ENCODE results near the gene YWHAH. TPM values are rescaled to one million over a fixed set of nuclear protein-coding genes. Genes with fewer than 3 reads are reported as not detected.
"Not testable (repeated sequence)": the region's sequence is repeated elsewhere in the genome, so short reads cannot be mapped to it uniquely, and the experiment has no call there.

Gene YWHAH
- total RNA-seq, 1 donor from 2014 or later = 145 TPM

DNA sequence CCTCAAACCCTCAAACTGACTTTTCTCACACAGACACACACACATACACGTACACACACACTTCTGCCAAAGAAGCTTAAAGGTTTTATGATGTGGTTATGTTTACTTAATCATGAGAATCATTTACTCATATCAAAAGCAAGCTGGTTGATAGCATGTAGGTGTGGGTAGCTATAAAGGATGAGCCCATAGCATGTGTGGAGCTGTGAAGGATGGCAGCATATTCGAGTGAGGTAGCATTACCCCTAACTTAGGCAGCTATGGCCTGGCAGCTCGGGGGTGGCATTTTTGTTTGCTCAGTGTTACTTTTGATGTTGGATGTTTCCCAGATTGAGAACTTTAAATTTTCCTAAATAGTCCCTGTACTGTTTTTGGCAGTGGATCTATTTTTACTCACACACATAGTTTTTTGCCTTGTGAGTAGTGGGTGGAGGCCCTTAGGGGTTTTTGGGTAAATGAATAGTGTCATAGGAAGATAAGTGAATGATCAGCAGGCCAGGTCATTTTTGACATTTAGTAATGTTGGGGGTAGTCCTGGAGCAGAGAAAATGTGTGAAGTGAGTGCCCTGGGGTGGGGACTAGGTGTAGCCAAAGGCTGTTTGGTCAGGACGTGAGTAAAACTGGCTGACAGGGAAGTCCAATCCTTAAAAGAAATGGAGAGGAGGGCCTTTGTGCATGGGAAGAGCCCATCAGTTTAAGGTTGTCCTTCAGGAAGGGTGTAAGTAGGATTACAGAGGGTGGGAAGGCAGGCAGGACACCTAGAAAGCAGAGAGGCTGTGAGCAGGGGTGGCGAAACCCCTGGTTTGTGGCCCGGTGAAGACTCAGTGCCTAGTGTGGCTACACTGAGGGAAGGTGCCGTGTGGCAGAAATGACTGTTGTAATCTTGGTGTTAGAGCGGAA is 7.1 kb downstream of the YWHAH start:
- DNase-seq = no peak

DNA sequence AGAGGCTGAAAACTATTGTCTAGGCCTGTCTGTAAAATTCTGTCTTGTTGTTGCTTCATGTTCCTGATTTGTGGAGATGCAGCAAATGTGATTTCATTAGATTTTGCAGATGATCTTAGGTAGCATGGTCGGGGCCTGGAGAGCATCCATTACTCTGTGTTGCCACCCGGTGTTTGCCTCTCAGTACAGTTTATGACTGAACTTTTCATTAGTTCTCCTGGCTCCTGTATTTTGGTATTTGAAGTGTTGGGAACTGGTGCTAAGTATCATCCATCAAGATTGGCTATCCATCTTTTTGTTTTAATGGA is 7.7 kb downstream of the YWHAH start:
- peak; percentile 19 for DNase-seq

DNA sequence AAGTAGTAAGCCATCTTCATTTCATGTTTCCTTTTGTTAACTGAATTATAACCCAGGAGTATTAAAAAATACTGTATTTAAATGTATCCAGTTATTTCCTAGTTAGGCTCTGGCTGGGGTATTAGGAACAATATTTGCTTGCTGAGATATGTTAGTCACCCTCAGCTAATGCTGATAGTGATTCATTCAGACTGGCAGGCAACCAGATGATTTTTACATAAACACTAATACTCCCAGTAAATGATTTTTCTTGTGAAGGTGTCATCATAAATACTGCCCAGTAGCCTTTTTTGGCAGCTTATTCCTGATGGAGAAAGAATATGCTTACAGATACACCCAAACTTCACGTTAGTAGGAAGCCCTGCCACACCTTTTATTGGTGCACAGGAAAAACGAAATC is 8.1 kb downstream of the YWHAH start:
- peak; percentile 84 for DNase-seq

DNA sequence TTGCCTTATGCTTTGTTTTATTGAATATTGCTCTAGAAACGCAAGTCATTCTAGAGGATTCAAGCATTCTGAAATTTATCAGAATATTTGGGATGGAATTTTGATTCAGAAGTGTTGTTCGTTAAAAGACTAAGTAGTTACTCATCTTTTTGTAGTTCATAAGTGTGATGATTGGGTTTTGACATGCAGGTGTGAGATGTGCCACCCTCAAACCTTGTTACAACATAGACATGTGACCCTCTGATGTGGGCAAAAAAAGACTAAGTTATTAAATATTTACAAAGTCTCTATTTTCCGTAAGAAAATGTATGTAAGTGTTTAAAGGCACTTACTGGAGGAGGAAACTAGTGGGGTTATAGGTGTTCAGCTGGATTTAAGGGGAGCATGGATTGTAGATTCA is 8.9 kb downstream of the YWHAH start:
- no peak for DNase-seq

DNA sequence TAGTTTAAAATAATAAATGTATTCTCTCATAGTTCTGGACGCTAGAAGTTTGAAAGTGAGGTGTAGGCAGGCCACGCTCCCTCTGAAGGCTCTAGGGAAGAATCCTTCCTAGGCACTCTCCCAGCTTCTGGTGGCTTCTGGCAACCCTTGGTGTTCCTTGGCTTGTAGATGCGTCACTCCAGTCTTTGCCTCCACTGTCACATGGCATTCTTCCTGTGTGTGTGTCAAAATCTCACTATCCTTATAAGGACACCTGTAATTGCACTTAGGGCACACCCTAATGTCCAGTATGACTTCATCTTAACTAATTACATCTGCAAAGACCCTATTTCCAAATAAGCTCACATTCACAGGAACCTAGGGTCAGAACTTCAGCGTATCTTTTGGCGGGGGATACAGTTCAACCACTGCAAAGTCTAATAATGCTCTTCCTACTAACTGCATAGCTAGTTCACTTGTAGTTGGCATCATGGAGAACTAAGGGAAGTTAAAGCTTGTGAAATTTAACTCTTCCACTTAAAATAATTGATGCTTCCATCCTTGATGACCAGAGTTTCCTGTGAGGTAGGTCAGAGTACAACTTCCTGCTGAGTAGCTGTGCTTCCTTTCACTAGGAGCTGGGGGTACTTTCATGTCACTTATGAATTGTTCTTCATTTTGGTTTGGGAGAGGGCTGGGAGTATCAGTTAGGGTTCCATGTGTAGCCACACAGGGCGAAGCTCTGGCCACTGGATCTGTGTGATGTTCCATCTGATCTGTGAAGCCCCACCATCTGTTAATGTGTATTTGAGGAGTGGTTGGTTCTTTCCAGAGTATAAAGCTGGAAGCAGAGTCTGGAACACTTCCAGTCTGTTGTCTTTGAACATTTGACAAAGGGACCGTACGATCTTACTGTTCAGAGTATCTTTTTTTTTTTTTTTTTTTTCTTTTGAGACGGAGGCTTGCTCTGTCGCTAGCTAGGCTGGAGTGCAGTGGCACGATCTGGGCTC is 10.5 kb downstream of the YWHAH start:
- peak; percentile 30 for DNase-seq

DNA sequence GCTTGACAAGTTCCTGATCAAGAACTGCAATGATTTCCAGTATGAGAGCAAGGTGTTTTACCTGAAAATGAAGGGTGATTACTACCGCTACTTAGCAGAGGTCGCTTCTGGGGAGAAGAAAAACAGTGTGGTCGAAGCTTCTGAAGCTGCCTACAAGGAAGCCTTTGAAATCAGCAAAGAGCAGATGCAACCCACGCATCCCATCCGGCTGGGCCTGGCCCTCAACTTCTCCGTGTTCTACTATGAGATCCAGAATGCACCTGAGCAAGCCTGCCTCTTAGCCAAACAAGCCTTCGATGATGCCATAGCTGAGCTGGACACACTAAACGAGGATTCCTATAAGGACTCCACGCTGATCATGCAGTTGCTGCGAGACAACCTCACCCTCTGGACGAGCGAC is 12.0 kb downstream of the YWHAH start:
- DNase-seq = no peak

DNA sequence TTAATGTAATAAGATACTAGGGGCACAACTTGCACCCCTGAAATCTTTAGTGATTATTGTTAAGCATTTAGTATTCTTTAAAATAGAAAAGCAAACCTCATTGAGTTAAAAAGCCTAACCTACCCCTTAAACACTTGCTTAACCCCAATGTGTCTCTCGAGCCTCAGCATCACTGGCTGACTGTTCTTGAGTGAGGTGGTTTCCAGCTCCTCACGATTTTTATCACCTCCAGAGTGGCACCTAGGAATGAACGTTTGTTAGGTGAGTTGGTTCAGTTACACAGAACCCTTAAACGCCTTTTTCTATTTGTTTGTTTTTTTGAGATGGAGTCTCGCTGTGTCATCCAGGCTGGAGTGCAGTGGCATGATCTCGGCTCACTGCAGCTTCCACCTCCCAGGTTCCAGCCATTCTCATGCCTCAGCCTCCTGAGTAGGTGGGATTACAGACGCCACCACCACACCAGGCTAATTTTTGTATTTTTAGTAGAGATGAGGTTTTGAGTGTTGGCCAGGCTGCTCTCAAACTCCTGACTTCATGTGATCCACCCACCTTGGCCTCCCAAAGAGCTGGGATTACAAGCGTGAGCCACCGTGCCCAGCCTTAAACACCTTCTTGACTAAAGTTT is 13.7 kb downstream of the YWHAH start:
- no peak for DNase-seq

DNA sequence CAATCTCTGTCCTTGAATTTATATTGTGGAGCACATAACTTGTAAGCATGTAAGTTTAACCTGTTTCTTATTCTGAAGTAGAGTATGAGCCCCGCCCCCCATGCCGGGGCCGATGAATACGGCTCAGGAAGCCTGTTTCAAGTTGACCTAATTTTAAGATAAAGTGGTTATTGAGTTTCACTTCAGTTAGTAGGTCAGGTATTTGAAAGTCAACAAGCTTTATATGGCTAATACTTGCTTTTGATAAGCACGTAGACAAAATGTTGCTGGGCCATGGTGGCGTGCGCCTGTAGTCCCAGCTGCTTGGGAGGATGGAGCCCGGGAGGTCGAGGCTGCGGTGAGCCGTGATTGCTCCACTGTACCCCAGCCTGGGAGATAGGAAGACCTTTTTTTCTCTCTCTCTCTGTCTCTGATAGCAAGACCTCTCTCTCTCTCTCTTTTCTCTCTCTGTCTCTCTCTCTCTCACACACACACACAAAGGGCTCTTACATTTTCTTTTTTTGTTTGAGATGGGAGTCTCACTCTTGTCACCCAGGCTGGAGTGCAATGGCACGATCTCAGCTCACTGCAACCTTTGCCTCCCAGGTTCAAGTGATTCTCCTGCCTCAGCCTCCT is 14.4 kb downstream of the YWHAH start:
- DNase-seq = no peak

DNA sequence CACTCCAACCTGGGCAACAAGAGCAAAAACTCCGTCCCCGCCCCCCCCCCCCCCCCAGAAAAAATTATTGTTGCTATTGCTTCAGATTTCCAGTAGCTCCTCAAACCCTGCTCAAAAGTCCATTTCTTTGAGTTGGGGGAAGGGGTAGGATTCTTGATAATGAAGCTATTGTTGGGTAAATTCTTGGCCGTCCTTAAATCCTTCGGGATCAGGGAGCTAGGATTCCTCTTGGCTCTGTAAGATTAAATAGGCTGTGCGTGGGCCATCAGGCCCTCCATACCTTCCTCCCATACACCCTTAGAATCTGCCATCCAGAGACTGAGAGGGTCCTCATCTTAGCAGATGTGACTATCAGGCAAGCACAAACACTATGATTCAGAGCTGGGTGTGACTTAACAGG is 16.4 kb downstream of the YWHAH start:
- no peak for DNase-seq

DNA sequence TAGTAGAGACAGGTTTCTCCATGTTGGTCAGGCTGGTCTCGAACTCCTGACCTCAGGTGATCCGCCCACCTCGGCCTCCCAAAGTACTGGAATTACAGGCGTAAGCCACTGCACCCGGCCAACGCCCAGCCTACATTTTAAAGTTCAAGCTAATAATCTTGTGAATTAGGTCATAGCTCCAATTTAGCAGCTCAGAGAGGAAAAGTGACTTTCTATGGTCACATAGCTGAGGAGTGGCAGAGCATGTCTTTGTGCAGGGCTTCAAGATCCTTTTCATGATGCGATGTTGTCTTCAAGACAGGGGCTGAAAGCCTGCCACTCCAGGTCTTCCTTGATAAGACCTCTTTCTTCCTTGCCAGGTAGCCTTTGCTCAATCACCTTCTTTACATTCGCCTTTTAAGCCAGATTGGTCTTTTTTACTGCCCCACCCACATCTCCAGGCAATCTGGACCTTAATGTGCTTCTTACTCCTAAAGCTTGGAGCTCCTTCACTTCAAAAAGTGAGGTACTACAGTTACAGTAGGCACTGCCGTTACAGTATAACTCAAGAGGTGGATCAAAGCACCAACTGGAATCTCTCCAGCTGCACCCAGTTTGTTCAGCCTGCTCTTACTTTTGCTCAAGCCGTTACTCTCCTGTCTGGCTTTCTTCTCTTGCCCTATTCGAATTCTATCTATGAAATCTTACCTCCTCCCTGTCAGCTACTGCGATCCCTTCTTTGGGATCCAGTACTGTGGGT is 18.2 kb downstream of the YWHAH start:
- DNase-seq = no peak

DNA sequence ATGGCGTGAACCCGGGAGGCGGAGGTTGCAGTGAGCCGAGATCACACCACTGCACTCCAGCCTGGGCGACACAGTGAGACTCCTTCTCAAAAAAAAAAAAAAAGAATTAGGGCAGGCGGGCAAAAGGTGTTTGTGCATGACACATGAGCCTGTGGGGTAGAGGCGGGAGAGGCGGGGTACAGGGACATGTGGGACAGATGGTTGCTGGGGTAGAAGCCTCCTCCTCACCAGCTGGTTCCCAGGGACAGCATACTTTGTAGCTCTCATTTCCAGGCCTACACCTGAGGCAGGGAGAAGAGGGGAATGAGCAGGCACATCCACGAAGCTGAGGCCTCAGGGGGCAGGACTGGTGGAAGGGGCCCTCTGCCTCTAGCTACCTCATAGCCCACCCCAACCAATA is 23.7 kb downstream of the YWHAH start:
- no peak for DNase-seq

DNA sequence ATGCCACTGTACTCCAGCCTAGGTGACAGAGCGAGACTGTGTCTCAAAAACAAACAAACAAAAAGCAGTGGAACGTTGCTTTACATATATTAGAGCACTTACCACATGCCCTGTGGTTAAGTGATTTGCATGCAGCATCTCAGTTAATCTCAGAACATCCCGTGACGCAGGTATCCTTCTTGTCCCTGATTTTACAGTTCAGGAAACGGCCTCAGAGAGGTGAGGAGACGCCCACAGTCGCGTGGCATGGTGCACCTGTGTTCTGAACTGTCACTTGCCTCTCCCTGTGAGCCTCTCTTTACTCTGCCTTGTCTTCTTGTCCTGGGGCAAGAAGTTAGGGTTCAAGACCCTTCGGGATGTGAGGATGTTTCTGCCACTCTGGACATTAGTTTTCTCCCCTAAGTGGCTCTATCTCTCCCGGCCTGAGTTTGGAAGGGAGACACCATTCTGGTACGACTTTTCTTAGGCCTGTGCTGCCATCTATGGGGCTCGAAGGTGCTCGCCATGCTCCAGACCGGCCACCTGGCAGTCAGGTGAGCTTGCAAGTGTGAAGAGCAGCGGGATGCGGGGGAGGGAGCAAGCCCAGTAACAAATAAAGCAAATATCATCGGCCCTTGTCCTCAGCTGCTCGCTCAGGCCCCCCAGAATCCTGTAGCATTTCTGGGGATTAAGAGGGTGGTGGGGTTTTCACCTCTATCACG is 25.6 kb downstream of the YWHAH start:
- peak; percentile 79 for DNase-seq

DNA sequence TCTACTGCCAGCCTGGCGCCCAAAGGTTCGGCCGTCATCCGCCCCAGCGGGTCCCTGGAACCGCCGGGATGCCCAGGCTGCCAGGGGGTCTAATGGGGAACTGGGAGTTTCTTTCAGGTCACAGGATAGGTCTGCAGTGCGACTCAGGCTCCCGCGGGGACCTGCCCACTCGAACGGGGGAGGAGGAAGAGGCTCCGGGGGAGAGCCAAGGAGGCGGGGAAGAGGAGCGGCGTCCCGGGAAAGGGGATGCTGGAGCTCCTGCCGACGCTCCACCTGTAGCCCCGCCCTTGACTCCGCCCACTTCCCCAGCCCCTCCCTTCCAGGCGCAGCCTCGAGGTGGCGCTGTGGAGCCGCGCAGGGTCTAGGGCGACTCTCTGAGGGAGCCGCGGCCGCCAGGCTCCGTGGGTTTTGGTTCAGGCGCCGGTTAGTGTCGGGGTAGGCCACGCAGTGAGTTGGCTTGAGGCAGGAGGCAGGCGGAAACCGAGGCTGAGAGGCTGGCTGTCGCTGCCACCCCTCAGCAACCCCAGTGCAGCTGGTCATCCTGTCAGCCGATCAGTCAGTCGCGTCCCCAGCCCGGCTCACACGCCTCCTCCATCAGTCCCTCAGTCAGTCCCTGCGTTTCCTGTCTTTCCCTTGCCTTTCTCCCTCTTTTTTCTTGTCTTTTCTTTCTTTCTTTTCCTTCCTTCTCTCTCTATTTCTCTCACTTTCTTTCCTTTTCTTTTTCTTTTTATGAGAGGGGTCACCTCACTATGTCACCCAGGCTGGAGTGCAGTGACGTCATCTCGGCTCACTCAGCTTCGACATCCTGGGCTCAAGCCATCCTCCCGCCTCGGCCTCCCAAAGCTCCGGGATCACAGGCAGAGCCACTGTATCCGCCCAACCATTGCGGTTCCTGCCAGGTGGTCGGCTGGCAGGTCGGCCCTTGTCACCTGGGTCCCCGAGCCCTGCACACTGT is 26.4 kb downstream of the YWHAH start:
- peak; percentile 79 for DNase-seq

DNA sequence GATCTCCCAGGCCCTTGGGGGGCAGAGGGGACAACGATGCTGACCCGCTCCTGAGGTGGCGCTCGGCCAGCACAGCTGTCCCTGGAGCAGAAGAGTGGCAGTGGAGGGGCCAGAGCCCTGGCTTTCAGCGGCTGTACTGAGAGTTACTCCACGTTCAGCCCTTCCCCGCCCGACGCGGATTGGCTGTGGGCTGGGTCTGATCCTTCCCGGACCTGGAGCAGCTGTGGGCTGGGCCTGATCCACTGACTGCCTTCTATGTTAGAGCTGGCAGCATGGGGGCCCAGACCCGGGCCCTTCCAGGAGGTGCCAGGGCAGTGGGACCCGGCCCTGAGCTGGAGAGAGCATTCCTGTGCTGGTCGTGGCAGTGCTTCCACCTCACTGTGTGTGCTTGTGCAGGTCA is 27.8 kb downstream of the YWHAH start:
- DNase-seq = no peak

DNA sequence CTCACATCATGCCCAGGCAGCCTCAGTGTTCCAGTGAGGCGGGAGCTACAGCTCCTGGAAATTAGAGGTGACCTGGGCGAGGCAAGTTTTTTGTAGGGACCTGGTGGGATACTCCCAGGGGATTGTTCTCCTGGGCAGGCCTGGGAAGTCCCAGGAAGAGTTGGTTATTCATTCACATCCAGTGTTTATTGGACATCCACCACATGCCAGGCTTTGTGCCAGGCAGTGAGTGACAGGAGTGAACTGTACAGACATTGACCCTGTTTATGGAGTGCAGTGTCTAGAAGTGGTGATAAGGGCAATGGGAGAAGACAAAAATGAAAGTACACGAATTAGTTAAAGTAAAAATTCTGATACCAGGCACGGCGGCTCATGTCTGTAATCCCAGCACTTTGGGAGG is 29.4 kb downstream of the YWHAH start:
- no peak for DNase-seq

DNA sequence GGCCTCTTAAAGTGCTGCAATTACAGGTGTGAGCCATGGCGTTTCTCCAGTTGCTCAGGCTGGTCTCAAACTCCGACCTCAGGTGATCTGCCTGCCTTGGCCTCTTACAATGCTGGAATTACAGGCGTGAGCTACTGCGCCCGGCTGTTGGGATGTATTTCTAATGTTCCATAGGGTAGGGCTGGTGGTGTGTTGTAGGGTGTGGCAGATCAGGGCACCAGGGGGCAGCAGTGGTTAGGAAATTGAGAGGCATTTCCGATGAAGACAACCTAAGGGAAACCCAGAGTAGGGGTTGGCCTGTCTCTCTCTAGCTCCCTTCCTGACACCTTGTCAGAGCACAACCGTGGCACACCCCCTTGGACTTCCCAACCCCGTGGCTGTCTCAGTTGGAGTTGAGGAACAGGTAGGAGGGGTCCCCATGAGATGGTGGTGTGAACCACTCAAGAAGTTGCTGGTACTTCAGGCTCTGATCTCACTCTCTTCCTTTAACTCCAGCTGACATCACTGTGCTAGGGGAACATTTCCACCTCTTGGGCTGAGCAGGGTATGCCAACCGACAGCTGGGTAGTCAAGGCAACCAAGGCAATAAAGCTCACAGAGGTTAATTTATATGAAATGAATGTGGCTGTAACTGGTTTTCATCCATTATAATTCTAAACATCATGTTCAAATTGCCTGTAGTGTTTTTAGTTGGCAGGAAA is 33.0 kb downstream of the YWHAH start:
- DNase-seq = peak; percentile 77

DNA sequence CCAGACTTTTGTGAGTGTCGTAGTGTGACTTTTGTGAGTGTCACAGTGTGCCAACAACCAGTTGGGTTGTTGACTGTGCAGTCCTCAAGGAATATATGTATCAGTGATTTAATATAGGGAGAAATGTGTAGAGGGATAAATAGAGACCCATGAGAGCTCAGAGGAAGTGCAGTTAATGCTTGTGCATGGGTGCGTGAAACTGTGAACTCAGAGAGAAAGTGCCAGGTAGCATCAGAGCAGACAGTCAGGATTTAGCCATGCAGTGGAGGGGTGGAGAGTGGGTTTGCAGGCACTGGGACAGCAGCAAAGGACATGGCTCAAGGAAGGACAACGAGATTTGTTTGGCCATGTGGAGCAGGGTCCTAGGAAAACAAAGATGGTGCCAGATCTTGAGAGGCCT is 33.6 kb downstream of the YWHAH start:
- DNase-seq = no peak

DNA sequence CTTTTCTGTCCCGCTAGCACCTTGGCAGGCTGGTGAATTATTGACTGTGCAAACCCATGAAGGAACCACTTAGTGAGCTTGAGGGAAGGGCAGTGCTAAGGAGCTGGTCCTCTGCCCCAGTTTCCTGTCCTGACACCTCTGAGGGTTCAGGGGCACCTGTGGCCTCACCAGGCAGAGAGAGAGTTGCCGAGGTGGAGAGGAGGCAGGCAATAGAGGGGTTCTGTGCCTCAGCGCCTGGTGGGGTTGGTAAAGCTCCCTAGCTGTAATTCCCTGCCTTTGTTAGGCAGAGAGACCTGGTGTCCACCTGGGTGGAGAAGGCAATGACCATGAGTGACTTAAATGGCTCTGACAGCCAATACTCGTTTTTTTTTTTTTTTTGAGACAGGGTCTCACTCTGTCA is 36.3 kb downstream of the YWHAH start:
- no peak for DNase-seq

DNA sequence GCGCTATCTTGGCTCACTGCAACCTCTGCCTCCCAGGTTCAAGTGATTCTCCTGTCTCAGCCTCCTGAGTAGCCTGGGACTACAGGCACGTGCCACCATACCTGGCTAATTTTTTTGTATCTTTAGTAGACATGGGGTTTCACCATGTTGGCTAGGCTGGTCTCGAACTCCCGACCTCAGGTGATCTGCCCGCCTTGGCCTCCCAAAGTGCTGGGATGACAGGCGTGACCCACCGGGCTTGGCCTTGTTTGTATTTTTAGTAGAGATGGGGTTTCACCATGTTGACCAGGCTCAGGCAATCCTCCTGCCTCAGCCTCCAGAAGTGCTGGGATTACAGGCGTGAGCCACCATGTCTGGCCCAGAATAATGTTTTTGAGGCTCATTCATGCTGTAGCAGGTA is 37.6 kb downstream of the YWHAH start:
- not testable (repeated sequence) for DNase-seq

All from dermis blood vessel endothelial cell (primary cell).